ENCODE results near the gene SMIM27. TPM values are rescaled to one million over a fixed set of nuclear protein-coding genes. Genes with fewer than 3 reads are reported as not detected.

SMIM27 gene
- total and polyA plus RNA-seq, 2 experiments from 2014 or later = 3.4 to 106 TPM

DNA sequence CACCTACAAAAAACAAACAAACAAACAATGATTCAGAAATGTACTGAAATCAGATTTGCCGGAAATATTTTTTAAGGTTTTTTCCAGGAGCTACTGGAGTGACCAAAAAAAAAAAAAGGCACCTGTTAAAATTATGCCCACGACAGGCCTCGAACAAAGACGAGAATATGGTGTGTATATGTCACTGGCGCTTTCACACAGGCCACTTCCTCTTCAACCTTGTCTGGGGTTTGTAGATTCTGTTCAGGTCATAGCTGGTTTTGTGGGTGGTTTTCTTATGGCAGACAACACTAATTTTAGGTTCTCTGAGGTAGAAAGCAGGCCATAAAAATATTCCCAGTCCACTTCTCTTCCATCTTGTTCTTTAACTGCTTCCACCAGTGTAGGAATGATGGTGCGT, 13.8 kb downstream of the SMIM27 start:
- DNase-seq (ENCODE audit: low spot score) (no peak), ATAC-seq (no peak)
- Mint-ChIP-seq H3K36me3 (ENCODE audit: low read depth) (peaks cover 35% of the 10 kb centered on the region), H3K4me1 (no peaks in the 10 kb centered on the region), H3K27ac (no peak overlapping the region; the same call in 1 of the 2 replicates), H3K9me3 (no peaks in the 10 kb centered on the region), H3K4me3 (no peak overlapping the region), H3K27me3 (ENCODE audit: insufficient read depth, low read depth, poor library complexity) (no peaks in the 10 kb centered on the region)
- no peak overlapping the region for H3K27ac ChIP-seq (ENCODE audit: low read depth)
- no peak overlapping the region for H3K4me3 ChIP-seq
- no peaks in the 10 kb centered on the region for H3K27me3 ChIP-seq (ENCODE audit: insufficient read depth)
- peaks cover 39% of the 10 kb centered on the region for H3K79me2 ChIP-seq (replicated peaks; ENCODE audit: insufficient read depth)
- peaks cover 12% of the 10 kb centered on the region; the same call in 1 of the 2 replicates for H3K36me3 ChIP-seq (ENCODE audit: insufficient read depth)
- no peaks in the 10 kb centered on the region for H3K9me2 ChIP-seq (ENCODE audit: insufficient read depth)
- no peaks in the 10 kb centered on the region for H4K20me1 ChIP-seq (replicated peaks; ENCODE audit: insufficient read depth)
- H3K4me2 ChIP-seq = no peak overlapping the region
- TF ChIP-seq, protein P1, sequence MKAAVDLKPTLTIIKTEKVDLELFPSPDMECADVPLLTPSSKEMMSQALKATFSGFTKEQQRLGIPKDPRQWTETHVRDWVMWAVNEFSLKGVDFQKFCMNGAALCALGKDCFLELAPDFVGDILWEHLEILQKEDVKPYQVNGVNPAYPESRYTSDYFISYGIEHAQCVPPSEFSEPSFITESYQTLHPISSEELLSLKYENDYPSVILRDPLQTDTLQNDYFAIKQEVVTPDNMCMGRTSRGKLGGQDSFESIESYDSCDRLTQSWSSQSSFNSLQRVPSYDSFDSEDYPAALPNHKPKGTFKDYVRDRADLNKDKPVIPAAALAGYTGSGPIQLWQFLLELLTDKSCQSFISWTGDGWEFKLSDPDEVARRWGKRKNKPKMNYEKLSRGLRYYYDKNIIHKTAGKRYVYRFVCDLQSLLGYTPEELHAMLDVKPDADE (IDR thresholded peaks at IDR 0.05) = no peak
- TF ChIP-seq CREB1 (CRISPR knock-in tag; IDR thresholded peaks at IDR 0.05; ENCODE audit: low read depth) (no peak), ZNF114 (CRISPR knock-in tag; IDR thresholded peaks at IDR 0.05) (no peak), STAT1 (IDR thresholded peaks at IDR 0.05; ENCODE audit: unreplicated experiment) (no peak), EZH2phosphoT487 (IDR thresholded peaks at IDR 0.05; ENCODE audit: unreplicated experiment) (no peak), ZNF331 (CRISPR knock-in tag; IDR thresholded peaks at IDR 0.05; ENCODE audit: low read depth) (no peak), EZH2 (IDR thresholded peaks at IDR 0.05; ENCODE audit: low read depth, unreplicated experiment) (no peak), POLR2AphosphoS5 (IDR thresholded peaks at IDR 0.05; ENCODE audit: low read depth) (no peak), JUNB (IDR thresholded peaks at IDR 0.05; ENCODE audit: unreplicated experiment) (no peak), NANOG (IDR thresholded peaks at IDR 0.05; ENCODE audit: borderline replicate concordance) (no peak)
- TF ChIP-seq, protein P2, sequence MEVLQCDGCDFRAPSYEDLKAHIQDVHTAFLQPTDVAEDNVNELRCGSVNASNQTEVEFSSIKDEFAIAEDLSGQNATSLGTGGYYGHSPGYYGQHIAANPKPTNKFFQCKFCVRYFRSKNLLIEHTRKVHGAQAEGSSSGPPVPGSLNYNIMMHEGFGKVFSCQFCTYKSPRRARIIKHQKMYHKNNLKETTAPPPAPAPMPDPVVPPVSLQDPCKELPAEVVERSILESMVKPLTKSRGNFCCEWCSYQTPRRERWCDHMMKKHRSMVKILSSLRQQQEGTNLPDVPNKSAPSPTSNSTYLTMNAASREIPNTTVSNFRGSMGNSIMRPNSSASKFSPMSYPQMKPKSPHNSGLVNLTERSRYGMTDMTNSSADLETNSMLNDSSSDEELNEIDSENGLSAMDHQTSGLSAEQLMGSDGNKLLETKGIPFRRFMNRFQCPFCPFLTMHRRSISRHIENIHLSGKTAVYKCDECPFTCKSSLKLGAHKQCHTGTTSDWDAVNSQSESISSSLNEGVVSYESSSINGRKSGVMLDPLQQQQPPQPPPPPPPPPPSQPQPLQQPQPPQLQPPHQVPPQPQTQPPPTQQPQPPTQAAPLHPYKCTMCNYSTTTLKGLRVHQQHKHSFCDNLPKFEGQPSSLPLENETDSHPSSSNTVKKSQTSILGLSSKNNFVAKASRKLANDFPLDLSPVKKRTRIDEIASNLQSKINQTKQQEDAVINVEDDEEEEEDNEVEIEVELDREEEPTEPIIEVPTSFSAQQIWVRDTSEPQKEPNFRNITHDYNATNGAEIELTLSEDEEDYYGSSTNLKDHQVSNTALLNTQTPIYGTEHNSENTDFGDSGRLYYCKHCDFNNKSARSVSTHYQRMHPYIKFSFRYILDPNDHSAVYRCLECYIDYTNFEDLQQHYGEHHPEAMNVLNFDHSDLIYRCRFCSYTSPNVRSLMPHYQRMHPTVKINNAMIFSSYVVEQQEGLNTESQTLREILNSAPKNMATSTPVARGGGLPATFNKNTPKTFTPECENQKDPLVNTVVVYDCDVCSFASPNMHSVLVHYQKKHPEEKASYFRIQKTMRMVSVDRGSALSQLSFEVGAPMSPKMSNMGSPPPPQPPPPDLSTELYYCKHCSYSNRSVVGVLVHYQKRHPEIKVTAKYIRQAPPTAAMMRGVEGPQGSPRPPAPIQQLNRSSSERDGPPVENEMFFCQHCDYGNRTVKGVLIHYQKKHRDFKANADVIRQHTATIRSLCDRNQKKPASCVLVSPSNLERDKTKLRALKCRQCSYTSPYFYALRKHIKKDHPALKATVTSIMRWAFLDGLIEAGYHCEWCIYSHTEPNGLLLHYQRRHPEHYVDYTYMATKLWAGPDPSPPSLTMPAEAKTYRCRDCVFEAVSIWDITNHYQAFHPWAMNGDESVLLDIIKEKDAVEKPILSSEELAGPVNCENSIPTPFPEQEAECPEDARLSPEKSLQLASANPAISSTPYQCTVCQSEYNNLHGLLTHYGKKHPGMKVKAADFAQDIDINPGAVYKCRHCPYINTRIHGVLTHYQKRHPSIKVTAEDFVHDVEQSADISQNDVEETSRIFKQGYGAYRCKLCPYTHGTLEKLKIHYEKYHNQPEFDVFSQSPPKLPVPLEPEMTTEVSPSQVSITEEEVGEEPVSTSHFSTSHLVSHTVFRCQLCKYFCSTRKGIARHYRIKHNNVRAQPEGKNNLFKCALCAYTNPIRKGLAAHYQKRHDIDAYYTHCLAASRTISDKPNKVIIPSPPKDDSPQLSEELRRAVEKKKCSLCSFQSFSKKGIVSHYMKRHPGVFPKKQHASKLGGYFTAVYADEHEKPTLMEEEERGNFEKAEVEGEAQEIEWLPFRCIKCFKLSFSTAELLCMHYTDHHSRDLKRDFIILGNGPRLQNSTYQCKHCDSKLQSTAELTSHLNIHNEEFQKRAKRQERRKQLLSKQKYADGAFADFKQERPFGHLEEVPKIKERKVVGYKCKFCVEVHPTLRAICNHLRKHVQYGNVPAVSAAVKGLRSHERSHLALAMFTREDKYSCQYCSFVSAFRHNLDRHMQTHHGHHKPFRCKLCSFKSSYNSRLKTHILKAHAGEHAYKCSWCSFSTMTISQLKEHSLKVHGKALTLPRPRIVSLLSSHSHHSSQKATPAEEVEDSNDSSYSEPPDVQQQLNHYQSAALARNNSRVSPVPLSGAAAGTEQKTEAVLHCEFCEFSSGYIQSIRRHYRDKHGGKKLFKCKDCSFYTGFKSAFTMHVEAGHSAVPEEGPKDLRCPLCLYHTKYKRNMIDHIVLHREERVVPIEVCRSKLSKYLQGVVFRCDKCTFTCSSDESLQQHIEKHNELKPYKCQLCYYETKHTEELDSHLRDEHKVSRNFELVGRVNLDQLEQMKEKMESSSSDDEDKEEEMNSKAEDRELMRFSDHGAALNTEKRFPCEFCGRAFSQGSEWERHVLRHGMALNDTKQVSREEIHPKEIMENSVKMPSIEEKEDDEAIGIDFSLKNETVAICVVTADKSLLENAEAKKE (CRISPR knock-in tag; IDR thresholded peaks at IDR 0.05) = no peak
- TF ChIP-seq, protein P3, sequence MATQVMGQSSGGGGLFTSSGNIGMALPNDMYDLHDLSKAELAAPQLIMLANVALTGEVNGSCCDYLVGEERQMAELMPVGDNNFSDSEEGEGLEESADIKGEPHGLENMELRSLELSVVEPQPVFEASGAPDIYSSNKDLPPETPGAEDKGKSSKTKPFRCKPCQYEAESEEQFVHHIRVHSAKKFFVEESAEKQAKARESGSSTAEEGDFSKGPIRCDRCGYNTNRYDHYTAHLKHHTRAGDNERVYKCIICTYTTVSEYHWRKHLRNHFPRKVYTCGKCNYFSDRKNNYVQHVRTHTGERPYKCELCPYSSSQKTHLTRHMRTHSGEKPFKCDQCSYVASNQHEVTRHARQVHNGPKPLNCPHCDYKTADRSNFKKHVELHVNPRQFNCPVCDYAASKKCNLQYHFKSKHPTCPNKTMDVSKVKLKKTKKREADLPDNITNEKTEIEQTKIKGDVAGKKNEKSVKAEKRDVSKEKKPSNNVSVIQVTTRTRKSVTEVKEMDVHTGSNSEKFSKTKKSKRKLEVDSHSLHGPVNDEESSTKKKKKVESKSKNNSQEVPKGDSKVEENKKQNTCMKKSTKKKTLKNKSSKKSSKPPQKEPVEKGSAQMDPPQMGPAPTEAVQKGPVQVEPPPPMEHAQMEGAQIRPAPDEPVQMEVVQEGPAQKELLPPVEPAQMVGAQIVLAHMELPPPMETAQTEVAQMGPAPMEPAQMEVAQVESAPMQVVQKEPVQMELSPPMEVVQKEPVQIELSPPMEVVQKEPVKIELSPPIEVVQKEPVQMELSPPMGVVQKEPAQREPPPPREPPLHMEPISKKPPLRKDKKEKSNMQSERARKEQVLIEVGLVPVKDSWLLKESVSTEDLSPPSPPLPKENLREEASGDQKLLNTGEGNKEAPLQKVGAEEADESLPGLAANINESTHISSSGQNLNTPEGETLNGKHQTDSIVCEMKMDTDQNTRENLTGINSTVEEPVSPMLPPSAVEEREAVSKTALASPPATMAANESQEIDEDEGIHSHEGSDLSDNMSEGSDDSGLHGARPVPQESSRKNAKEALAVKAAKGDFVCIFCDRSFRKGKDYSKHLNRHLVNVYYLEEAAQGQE (IDR thresholded peaks at IDR 0.05; ENCODE audit: unreplicated experiment) = no peak
- TF ChIP-seq, protein P4, sequence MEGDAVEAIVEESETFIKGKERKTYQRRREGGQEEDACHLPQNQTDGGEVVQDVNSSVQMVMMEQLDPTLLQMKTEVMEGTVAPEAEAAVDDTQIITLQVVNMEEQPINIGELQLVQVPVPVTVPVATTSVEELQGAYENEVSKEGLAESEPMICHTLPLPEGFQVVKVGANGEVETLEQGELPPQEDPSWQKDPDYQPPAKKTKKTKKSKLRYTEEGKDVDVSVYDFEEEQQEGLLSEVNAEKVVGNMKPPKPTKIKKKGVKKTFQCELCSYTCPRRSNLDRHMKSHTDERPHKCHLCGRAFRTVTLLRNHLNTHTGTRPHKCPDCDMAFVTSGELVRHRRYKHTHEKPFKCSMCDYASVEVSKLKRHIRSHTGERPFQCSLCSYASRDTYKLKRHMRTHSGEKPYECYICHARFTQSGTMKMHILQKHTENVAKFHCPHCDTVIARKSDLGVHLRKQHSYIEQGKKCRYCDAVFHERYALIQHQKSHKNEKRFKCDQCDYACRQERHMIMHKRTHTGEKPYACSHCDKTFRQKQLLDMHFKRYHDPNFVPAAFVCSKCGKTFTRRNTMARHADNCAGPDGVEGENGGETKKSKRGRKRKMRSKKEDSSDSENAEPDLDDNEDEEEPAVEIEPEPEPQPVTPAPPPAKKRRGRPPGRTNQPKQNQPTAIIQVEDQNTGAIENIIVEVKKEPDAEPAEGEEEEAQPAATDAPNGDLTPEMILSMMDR (conservative IDR thresholded peaks at IDR 0.05; ENCODE audit: low read depth in 2 of 2) = no peak
- 0 out of 2 replicates have a peak, but pooled peaks cover 2% of the 10 kb centered on the region for H3K4me1 ChIP-seq (ENCODE audit: insufficient read depth)
- no peaks in the 10 kb centered on the region for H3F3A ChIP-seq (replicated peaks; ENCODE audit: low read depth)
- no peak overlapping the region for H2AFZ ChIP-seq

Data from GM23338 (cell line).